HepG2 (cell line): Measurements from ENCODE around the gene PAXX. TPM values are rescaled to one million over a fixed set of nuclear protein-coding genes. Genes with fewer than 3 reads are reported as not detected.

Experiments
- DMAP1 ChIP-seq: IDR thresholded peaks from 2 replicates; pipeline ENCODE4 v1.6.1; 2016
- GATAD2A ChIP-seq: IDR thresholded peaks from 2 replicates; pipeline ENCODE4 v1.6.1; 2016
- HNRNPK ChIP-seq: fragments of 200-400 bp; formaldehyde crosslinking; IDR thresholded peaks from 2 replicates; pipeline ENCODE4 v1.6.1; 2018; ENCODE audit warnings: low read length, low read depth, moderate library complexity, mild to moderate bottlenecking; ENCODE audit not compliant: poor library complexity, severe bottlenecking
- KLF15 ChIP-seq: sonication (generic); formaldehyde crosslinking; IDR thresholded peaks from 2 replicates; pipeline ENCODE4 v1.8.1; 2023; ENCODE audit warnings: borderline replicate concordance, mild to moderate bottlenecking, inconsistent platforms, missing genetic modification reagents, mixed read lengths
- RAD21 ChIP-seq: fragments of 450-650 bp; formaldehyde crosslinking; IDR thresholded peaks from 2 replicates; pipeline ENCODE4 v1.5.0; 2020; ENCODE audit warnings: mild to moderate bottlenecking
- SRY ChIP-seq: sonication (generic); formaldehyde crosslinking; IDR thresholded peaks from 2 replicates; pipeline ENCODE4 v1.8.0; 2022; ENCODE audit warnings: mild to moderate bottlenecking, missing genetic modification reagents
- ZFP36L1 ChIP-seq: sonication (generic); formaldehyde crosslinking; IDR thresholded peaks from 2 replicates; pipeline ENCODE4 v1.8.0; 2022; ENCODE audit warnings: mild to moderate bottlenecking, missing genetic modification reagents, moderate library complexity
- ZMAT3 ChIP-seq: sonication (generic); formaldehyde crosslinking; conservative IDR thresholded peaks from 2 replicates; pipeline ENCODE4 v1.7.0; 2021; ENCODE audit warnings: missing genetic modification reagents
- ZNF205 ChIP-seq: IDR thresholded peaks from 2 replicates; pipeline ENCODE4 v1.6.1; 2018; ENCODE audit warnings: missing biosample characterization, missing genetic modification reagents
- ZNF589 ChIP-seq: sonication (generic); formaldehyde crosslinking; conservative IDR thresholded peaks from 2 replicates; pipeline ENCODE4 v1.8.0; 2022; ENCODE audit warnings: mild to moderate bottlenecking, moderate library complexity, missing genetic modification reagents
- ZNF607 ChIP-seq: sonication (generic); formaldehyde crosslinking; IDR thresholded peaks from 2 replicates; pipeline ENCODE4 v1.5.1; 2020; ENCODE audit warnings: missing genetic modification reagents, mild to moderate bottlenecking, borderline replicate concordance
- ZNF766 ChIP-seq: sonication (generic); formaldehyde crosslinking; IDR thresholded peaks from 2 replicates; pipeline ENCODE4 v1.5.0; 2020; ENCODE audit warnings: missing genetic modification reagents, borderline replicate concordance
- ZNF891 ChIP-seq: sonication (generic); formaldehyde crosslinking; IDR thresholded peaks from 2 replicates; pipeline ENCODE4 v1.5.0; 2020; ENCODE audit warnings: mild to moderate bottlenecking, missing genetic modification reagents
- ZSCAN21 ChIP-seq: sonication (generic); formaldehyde crosslinking; IDR thresholded peaks from 2 replicates; pipeline ENCODE4 v1.8.0; 2022; ENCODE audit warnings: mild to moderate bottlenecking, missing genetic modification reagents, moderate library complexity, borderline replicate concordance
- polyA plus RNA-seq, 8 experiments: library from polyadenylated mRNA; depleted of rRNA in 3 of 8; stranded (reverse) in 7 of 8; unstranded in 1 of 8; fragments of >200 nt; fragmentation: Illumina TruSeq in 4 of 8; extraction: Trizol in 4 of 8; gene quantifications; 2 replicates each; pipeline versions ENCODE4 v1.2.1 to v1.2.3, GENCODE V29; 2011 to 2016; ENCODE audit warnings: low read depth in 4 of 8, missing spikeins in 1 of 8, mixed read lengths in 1 of 8; ENCODE audit not compliant: insufficient read depth in 1 of 8
- total RNA-seq, 5 experiments: library from RNA; depleted of rRNA; stranded (reverse); fragments of >200 nt; fragmentation: Illumina TruSeq; extraction: Trizol; gene quantifications; 2 replicates each; pipeline ENCODE4 v1.2.3, GENCODE V29; 2016; ENCODE audit warnings: low read depth in 1 of 5
- TF ChIP-seq, protein P1 (sequence below): sonication (generic); formaldehyde crosslinking; IDR thresholded peaks from 2 replicates; pipeline ENCODE4 v1.4.0; 2020; ENCODE audit warnings: low read depth, mild to moderate bottlenecking, missing genetic modification reagents
- TF ChIP-seq, protein P2 (sequence below): sonication (generic); formaldehyde crosslinking; conservative IDR thresholded peaks from 2 replicates; pipeline ENCODE4 v1.4.0; 2020; ENCODE audit warnings: missing genetic modification reagents
- TF ChIP-seq, protein P3 (sequence below): sonication (generic); formaldehyde crosslinking; IDR thresholded peaks from 2 replicates; pipeline ENCODE4 v1.5.1; 2020; ENCODE audit warnings: mild to moderate bottlenecking, missing genetic modification reagents, moderate library complexity
- TF ChIP-seq, protein P4 (sequence below): sonication (generic); formaldehyde crosslinking; IDR thresholded peaks from 2 replicates; pipeline ENCODE4 v1.4.0; 2020; ENCODE audit warnings: missing genetic modification reagents
- TF ChIP-seq, protein P5 (sequence below): sonication (generic); formaldehyde crosslinking; IDR thresholded peaks from 2 replicates; pipeline ENCODE4 v1.4.0; 2020; ENCODE audit warnings: missing genetic modification reagents

PAXX gene
- total and polyA plus RNA-seq, 2 of the 13 experiments (the other 11 are each of a cell fraction or from before 2014, with no cell fraction given): 14.0 to 31.9 TPM

DNA sequence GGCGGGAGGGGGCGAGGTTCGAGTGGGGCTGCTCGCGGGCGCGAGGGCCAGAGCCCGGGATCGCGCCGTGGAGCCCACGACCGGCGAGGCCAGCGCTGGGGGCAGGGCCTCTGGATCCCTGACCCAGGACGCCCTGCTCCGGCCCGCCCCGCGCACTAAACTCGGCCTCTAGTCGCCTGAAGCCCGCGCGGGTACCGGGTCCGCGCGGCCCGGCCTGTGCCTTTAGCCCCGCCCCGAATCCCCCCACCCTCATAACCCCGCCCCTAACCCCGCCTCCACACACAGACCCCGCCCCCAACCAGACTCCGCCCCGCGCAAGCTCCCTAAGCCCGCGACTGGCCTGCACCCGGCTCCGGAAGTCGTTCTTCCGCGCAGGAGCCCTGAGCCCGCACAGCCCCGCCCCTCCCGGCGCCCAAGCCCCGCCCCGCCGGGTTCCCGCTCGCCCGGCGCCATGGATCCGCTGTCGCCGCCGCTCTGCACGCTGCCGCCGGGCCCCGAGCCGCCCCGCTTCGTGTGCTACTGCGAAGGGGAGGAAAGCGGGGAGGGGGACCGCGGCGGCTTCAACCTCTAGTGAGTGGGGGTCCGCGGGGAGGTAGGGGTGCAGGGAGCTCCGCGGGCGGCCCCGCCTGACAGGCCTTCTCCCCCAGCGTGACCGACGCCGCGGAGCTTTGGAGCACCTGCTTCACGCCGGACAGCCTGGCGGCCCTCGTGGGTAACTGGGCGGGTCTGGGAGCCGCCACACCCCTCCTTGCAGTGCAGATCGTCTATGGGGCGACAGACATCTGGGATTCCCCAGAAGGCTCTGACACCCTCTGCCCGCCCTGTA is at the start of gene PAXX (continued):
- TF ChIP-seq, protein P1, sequence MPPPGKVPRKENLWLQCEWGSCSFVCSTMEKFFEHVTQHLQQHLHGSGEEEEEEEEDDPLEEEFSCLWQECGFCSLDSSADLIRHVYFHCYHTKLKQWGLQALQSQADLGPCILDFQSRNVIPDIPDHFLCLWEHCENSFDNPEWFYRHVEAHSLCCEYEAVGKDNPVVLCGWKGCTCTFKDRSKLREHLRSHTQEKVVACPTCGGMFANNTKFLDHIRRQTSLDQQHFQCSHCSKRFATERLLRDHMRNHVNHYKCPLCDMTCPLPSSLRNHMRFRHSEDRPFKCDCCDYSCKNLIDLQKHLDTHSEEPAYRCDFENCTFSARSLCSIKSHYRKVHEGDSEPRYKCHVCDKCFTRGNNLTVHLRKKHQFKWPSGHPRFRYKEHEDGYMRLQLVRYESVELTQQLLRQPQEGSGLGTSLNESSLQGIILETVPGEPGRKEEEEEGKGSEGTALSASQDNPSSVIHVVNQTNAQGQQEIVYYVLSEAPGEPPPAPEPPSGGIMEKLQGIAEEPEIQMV (CRISPR knock-in tag): no peak
- TF ChIP-seq, protein P2, sequence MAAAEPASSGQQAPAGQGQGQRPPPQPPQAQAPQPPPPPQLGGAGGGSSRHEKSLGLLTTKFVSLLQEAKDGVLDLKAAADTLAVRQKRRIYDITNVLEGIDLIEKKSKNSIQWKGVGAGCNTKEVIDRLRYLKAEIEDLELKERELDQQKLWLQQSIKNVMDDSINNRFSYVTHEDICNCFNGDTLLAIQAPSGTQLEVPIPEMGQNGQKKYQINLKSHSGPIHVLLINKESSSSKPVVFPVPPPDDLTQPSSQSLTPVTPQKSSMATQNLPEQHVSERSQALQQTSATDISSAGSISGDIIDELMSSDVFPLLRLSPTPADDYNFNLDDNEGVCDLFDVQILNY: no peak
- TF ChIP-seq DMAP1 (CRISPR knock-in tag) (peak; percentile 62; the same call in 1 of the 2 replicates), ZNF891 (peak; percentile 44; the same call in 1 of the 2 replicates), ZFP36L1 (CRISPR knock-in tag) (0 out of 2 replicates have a peak, but pooled peaks have one; percentile 62), ZNF607 (CRISPR knock-in tag) (peak; percentile 46; the same call in 1 of the 2 replicates), ZNF205 (CRISPR knock-in tag) (0 out of 2 replicates have a peak, but pooled peaks have one; percentile 35), KLF15 (0 out of 2 replicates have a peak, but pooled peaks have one; percentile 34), ZSCAN21 (CRISPR knock-in tag) (0 out of 2 replicates have a peak, but pooled peaks have one; percentile 36), GATAD2A (CRISPR knock-in tag) (0 out of 2 replicates have a peak, but pooled peaks have one; percentile 20), ZNF766 (CRISPR knock-in tag) (0 out of 2 replicates have a peak, but pooled peaks have one; percentile 77), ZNF589 (CRISPR knock-in tag) (0 out of 2 replicates have a peak, but pooled peaks have one; percentile 52), RAD21 (CRISPR knock-in tag) (peak; percentile 17; the same call in 1 of the 2 replicates), ZMAT3 (peak; percentile 76), HNRNPK (peak; percentile 83), SRY (CRISPR knock-in tag) (peak; percentile 45; the same call in 1 of the 2 replicates)
- TF ChIP-seq, protein P3, sequence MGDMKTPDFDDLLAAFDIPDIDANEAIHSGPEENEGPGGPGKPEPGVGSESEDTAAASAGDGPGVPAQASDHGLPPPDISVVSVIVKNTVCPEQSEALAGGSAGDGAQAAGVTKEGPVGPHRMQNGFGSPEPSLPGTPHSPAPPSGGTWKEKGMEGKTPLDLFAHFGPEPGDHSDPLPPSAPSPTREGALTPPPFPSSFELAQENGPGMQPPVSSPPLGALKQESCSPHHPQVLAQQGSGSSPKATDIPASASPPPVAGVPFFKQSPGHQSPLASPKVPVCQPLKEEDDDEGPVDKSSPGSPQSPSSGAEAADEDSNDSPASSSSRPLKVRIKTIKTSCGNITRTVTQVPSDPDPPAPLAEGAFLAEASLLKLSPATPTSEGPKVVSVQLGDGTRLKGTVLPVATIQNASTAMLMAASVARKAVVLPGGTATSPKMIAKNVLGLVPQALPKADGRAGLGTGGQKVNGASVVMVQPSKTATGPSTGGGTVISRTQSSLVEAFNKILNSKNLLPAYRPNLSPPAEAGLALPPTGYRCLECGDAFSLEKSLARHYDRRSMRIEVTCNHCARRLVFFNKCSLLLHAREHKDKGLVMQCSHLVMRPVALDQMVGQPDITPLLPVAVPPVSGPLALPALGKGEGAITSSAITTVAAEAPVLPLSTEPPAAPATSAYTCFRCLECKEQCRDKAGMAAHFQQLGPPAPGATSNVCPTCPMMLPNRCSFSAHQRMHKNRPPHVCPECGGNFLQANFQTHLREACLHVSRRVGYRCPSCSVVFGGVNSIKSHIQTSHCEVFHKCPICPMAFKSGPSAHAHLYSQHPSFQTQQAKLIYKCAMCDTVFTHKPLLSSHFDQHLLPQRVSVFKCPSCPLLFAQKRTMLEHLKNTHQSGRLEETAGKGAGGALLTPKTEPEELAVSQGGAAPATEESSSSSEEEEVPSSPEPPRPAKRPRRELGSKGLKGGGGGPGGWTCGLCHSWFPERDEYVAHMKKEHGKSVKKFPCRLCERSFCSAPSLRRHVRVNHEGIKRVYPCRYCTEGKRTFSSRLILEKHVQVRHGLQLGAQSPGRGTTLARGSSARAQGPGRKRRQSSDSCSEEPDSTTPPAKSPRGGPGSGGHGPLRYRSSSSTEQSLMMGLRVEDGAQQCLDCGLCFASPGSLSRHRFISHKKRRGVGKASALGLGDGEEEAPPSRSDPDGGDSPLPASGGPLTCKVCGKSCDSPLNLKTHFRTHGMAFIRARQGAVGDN: peak; percentile 91
- TF ChIP-seq, protein P4, sequence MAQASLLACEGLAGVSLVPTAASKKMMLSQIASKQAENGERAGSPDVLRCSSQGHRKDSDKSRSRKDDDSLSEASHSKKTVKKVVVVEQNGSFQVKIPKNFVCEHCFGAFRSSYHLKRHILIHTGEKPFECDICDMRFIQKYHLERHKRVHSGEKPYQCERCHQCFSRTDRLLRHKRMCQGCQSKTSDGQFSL: no peak
- TF ChIP-seq, protein P5, sequence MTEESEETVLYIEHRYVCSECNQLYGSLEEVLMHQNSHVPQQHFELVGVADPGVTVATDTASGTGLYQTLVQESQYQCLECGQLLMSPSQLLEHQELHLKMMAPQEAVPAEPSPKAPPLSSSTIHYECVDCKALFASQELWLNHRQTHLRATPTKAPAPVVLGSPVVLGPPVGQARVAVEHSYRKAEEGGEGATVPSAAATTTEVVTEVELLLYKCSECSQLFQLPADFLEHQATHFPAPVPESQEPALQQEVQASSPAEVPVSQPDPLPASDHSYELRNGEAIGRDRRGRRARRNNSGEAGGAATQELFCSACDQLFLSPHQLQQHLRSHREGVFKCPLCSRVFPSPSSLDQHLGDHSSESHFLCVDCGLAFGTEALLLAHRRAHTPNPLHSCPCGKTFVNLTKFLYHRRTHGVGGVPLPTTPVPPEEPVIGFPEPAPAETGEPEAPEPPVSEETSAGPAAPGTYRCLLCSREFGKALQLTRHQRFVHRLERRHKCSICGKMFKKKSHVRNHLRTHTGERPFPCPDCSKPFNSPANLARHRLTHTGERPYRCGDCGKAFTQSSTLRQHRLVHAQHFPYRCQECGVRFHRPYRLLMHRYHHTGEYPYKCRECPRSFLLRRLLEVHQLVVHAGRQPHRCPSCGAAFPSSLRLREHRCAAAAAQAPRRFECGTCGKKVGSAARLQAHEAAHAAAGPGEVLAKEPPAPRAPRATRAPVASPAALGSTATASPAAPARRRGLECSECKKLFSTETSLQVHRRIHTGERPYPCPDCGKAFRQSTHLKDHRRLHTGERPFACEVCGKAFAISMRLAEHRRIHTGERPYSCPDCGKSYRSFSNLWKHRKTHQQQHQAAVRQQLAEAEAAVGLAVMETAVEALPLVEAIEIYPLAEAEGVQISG (CRISPR knock-in tag): no peak
